Measurements from ENCODE around the gene ZNF146.
A peak's percentile ranks its signal among the peaks of the same experiment; 100 is the strongest.
"Not testable (repeated sequence)": the region's sequence is repeated elsewhere in the genome, so short reads cannot be mapped to it uniquely, and the experiment has no call there.

The ZNF146 gene

GRCh38 chr19:36214386-36215275, at the start of gene ZNF146, which contains the start of gene ZNF565:
Gene ZNF146, plus strand, starts transcription at chr19:36215106. Its CDS starts 21,335 bp downstream, at chr19:36236441.
Gene ZNF565, minus strand, starts transcription at chr19:36214665. Its CDS starts 12,680 bp downstream, at chr19:36201985.
- Mint-ChIP-seq H3K27me3 (no peaks in the 10 kb centered on the region), H3K36me3 (peaks cover 13% of the 10 kb centered on the region), H3K4me3 (no peak within 1 kb of the TSS), H3K9me3 (no peaks in the 10 kb centered on the region), H3K27ac (no peak within 1 kb of the TSS), H3K4me1 (peaks cover 19% of the 10 kb centered on the region)
- ATAC-seq: peak; percentile 97

GRCh38 chr19:36169084-36169760, 45.7 kb upstream of the ZNF146 start:
- Mint-ChIP-seq H3K27ac (no peak overlapping the region), H3K27me3 (no peaks in the 10 kb centered on the region)

GRCh38 chr19:36172852-36173251, 42.1 kb upstream of the ZNF146 start:
- ATAC-seq: no peak
- Mint-ChIP-seq H3K4me3 (no peak overlapping the region), H3K36me3 (no peaks in the 10 kb centered on the region), H3K27ac (no peak overlapping the region), H3K9me3 (no peaks in the 10 kb centered on the region), H3K27me3 (no peaks in the 10 kb centered on the region), H3K4me1 (no peaks in the 10 kb centered on the region)

More at GRCh38 chr19:36169084-36169760, 45.7 kb upstream of the ZNF146 start:
- H3K9me3 Mint-ChIP-seq: no peaks in the 10 kb centered on the region
- H3K4me3 Mint-ChIP-seq: no peak overlapping the region
- no peak for ATAC-seq
- H3K36me3 Mint-ChIP-seq: no peaks in the 10 kb centered on the region
- no peaks in the 10 kb centered on the region for H3K4me1 Mint-ChIP-seq

- not testable (repeated sequence) for H3K9me3 Mint-ChIP-seq, H3K27me3 Mint-ChIP-seq, ATAC-seq, H3K27ac Mint-ChIP-seq, H3K36me3 Mint-ChIP-seq, H3K4me3 Mint-ChIP-seq, H3K4me1 Mint-ChIP-seq
These were observed 41.1 kb upstream of the ZNF146 start for GRCh38 chr19:36173846-36174245.

GRCh38 chr19:36179077-36179476, 35.8 kb upstream of the ZNF146 start:
- H3K36me3 Mint-ChIP-seq: peaks cover 13% of the 10 kb centered on the region
- not testable (repeated sequence) for ATAC-seq, H3K27ac Mint-ChIP-seq

GRCh38 chr19:36182612-36183244, 32.2 kb upstream of the ZNF146 start:
- Mint-ChIP-seq H3K9me3 (no peaks in the 10 kb centered on the region), H3K27ac (no peak overlapping the region), H3K27me3 (no peaks in the 10 kb centered on the region), H3K4me1 (no peaks in the 10 kb centered on the region), H3K36me3 (peaks cover 13% of the 10 kb centered on the region), H3K4me3 (no peak overlapping the region)
- ATAC-seq: no peak

More at GRCh38 chr19:36179077-36179476, 35.8 kb upstream of the ZNF146 start:
- not testable (repeated sequence) for H3K27me3 Mint-ChIP-seq, H3K4me3 Mint-ChIP-seq, H3K9me3 Mint-ChIP-seq, H3K4me1 Mint-ChIP-seq

GRCh38 chr19:36183245-36183628, 31.7 kb upstream of the ZNF146 start:
- H3K27ac Mint-ChIP-seq: no peak overlapping the region
- no peaks in the 10 kb centered on the region for H3K4me1 Mint-ChIP-seq
- no peaks in the 10 kb centered on the region for H3K27me3 Mint-ChIP-seq
- no peak for ATAC-seq
- H3K36me3 Mint-ChIP-seq: peaks cover 16% of the 10 kb centered on the region
- no peak overlapping the region for H3K4me3 Mint-ChIP-seq
- no peaks in the 10 kb centered on the region for H3K9me3 Mint-ChIP-seq

GRCh38 chr19:36186722-36187121, 28.2 kb upstream of the ZNF146 start:
- not testable (repeated sequence) for ATAC-seq, H3K4me3 Mint-ChIP-seq

GRCh38 chr19:36196249-36196648, 18.7 kb upstream of the ZNF146 start:
- H3K27ac Mint-ChIP-seq: peak overlapping the region; percentile 35
- no peaks in the 10 kb centered on the region for H3K9me3 Mint-ChIP-seq

More at GRCh38 chr19:36186722-36187121, 28.2 kb upstream of the ZNF146 start:
- not testable (repeated sequence) for H3K4me1 Mint-ChIP-seq, H3K27me3 Mint-ChIP-seq, H3K27ac Mint-ChIP-seq, H3K9me3 Mint-ChIP-seq
- H3K36me3 Mint-ChIP-seq: peaks cover 22% of the 10 kb centered on the region

GRCh38 chr19:36198119-36198518, 16.8 kb upstream of the ZNF146 start:
- Mint-ChIP-seq H3K36me3 (peaks cover 44% of the 10 kb centered on the region), H3K27ac (no peak overlapping the region), H3K4me3 (no peak overlapping the region), H3K27me3 (no peaks in the 10 kb centered on the region), H3K4me1 (peaks cover 7% of the 10 kb centered on the region), H3K9me3 (no peaks in the 10 kb centered on the region)
- ATAC-seq: no peak

More at GRCh38 chr19:36196249-36196648, 18.7 kb upstream of the ZNF146 start:
- Mint-ChIP-seq H3K4me1 (peaks cover 7% of the 10 kb centered on the region), H3K36me3 (peaks cover 33% of the 10 kb centered on the region), H3K27me3 (no peaks in the 10 kb centered on the region), H3K4me3 (no peak overlapping the region)
- ATAC-seq: no peak

GRCh38 chr19:36201684-36202083, 13.2 kb upstream of the ZNF146 start:
- Mint-ChIP-seq H3K9me3 (no peaks in the 10 kb centered on the region), H3K4me3 (no peak overlapping the region), H3K4me1 (peaks cover 19% of the 10 kb centered on the region), H3K36me3 (peaks cover 43% of the 10 kb centered on the region), H3K27ac (no peak overlapping the region), H3K27me3 (no peaks in the 10 kb centered on the region)
- ATAC-seq: no peak

GRCh38 chr19:36203293-36203692, 11.6 kb upstream of the ZNF146 start:
- Mint-ChIP-seq H3K27ac (peak overlapping the region; percentile 3), H3K4me3 (peak overlapping the region; percentile 46), H3K9me3 (no peaks in the 10 kb centered on the region), H3K27me3 (no peaks in the 10 kb centered on the region), H3K36me3 (peaks cover 32% of the 10 kb centered on the region), H3K4me1 (peaks cover 33% of the 10 kb centered on the region)
- peak; percentile 58 for ATAC-seq

GRCh38 chr19:36207605-36208252, 7.2 kb upstream of the ZNF146 start:
- peaks cover 18% of the 10 kb centered on the region for H3K36me3 Mint-ChIP-seq
- ATAC-seq: peak; percentile 92
- no peaks in the 10 kb centered on the region for H3K27me3 Mint-ChIP-seq
- H3K4me3 Mint-ChIP-seq: no peak overlapping the region
- H3K9me3 Mint-ChIP-seq: no peaks in the 10 kb centered on the region
- H3K4me1 Mint-ChIP-seq: peaks cover 35% of the 10 kb centered on the region
- peak overlapping the region; percentile 83 for H3K27ac Mint-ChIP-seq

GRCh38 chr19:36209372-36209771, 5.5 kb upstream of the ZNF146 start:
- H3K9me3 Mint-ChIP-seq: no peaks in the 10 kb centered on the region

GRCh38 chr19:36210497-36210896, 4.4 kb upstream of the ZNF146 start:
- Mint-ChIP-seq H3K27ac (no peak overlapping the region), H3K36me3 (peaks cover 7% of the 10 kb centered on the region), H3K9me3 (no peaks in the 10 kb centered on the region), H3K4me3 (no peak overlapping the region), H3K4me1 (peaks cover 22% of the 10 kb centered on the region), H3K27me3 (no peaks in the 10 kb centered on the region)
- ATAC-seq: no peak

More at GRCh38 chr19:36209372-36209771, 5.5 kb upstream of the ZNF146 start:
- no peak for ATAC-seq
- no peaks in the 10 kb centered on the region for H3K27me3 Mint-ChIP-seq
- H3K4me3 Mint-ChIP-seq: no peak overlapping the region
- H3K36me3 Mint-ChIP-seq: peaks cover 12% of the 10 kb centered on the region
- peaks cover 24% of the 10 kb centered on the region for H3K4me1 Mint-ChIP-seq
- no peak overlapping the region for H3K27ac Mint-ChIP-seq
